ENCODE results near the gene CKAP5.

Gene CKAP5

GRCh38 chr11:46762248-46762647 lies 83.8 kb downstream of the CKAP5 start:
- DNase-seq, result no peak

- DNase-seq, result no peak
Measured at GRCh38 chr11:46761807-46762206, 84.3 kb downstream of the CKAP5 start.

GRCh38 chr11:46760429-46761128 lies 85.5 kb downstream of the CKAP5 start:
- DNase-seq, result no peak

- no peak for DNase-seq
Measured at GRCh38 chr11:46759196-46759595, 86.9 kb downstream of the CKAP5 start.

- no peak for DNase-seq
Measured at GRCh38 chr11:46755962-46756361, 90.1 kb downstream of the CKAP5 start.

GRCh38 chr11:46747150-46747549 lies 98.9 kb downstream of the CKAP5 start:
- DNase-seq, result no peak

GRCh38 chr11:46745995-46746394 lies 100.1 kb downstream of the CKAP5 start:
- no peak for DNase-seq

- DNase-seq, result no peak
Measured at GRCh38 chr11:46745328-46745727, 100.8 kb downstream of the CKAP5 start.

GRCh38 chr11:46743693-46744339 lies 102.3 kb downstream of the CKAP5 start:
- DNase-seq, result no peak

GRCh38 chr11:46743043-46743442 lies 103.0 kb downstream of the CKAP5 start:
- DNase-seq, result no peak

GRCh38 chr11:46741600-46742484 lies 104.2 kb downstream of the CKAP5 start:
- DNase-seq, result no peak

GRCh38 chr11:46738887-46739286 lies 107.2 kb downstream of the CKAP5 start:
- DNase-seq, result no peak

- no peak for DNase-seq
Measured at GRCh38 chr11:46737699-46738098, 108.4 kb downstream of the CKAP5 start.

- peak; percentile 58 for DNase-seq
Measured at GRCh38 chr11:46736615-46737014, 109.5 kb downstream of the CKAP5 start.

- DNase-seq, result no peak
Measured at GRCh38 chr11:46736146-46736545, 109.9 kb downstream of the CKAP5 start.

GRCh38 chr11:46733234-46733633 lies 112.8 kb downstream of the CKAP5 start:
- no peak for DNase-seq

GRCh38 chr11:46731545-46731944 lies 114.5 kb downstream of the CKAP5 start:
- no peak for DNase-seq

GRCh38 chr11:46729110-46730027 lies 116.7 kb downstream of the CKAP5 start:
- DNase-seq, result peak; percentile 30

- DNase-seq, result no peak
Measured at GRCh38 chr11:46728659-46729040, 117.4 kb downstream of the CKAP5 start.

- no peak for DNase-seq
Measured at GRCh38 chr11:46727952-46728658, 118.0 kb downstream of the CKAP5 start.

- DNase-seq, result no peak
Measured at GRCh38 chr11:46726206-46726862, 119.7 kb downstream of the CKAP5 start.

Data from fibroblast of skin of back (primary cell).